ENCODE data around the gene FOXP1.

- TF ChIP-seq, protein P1, sequence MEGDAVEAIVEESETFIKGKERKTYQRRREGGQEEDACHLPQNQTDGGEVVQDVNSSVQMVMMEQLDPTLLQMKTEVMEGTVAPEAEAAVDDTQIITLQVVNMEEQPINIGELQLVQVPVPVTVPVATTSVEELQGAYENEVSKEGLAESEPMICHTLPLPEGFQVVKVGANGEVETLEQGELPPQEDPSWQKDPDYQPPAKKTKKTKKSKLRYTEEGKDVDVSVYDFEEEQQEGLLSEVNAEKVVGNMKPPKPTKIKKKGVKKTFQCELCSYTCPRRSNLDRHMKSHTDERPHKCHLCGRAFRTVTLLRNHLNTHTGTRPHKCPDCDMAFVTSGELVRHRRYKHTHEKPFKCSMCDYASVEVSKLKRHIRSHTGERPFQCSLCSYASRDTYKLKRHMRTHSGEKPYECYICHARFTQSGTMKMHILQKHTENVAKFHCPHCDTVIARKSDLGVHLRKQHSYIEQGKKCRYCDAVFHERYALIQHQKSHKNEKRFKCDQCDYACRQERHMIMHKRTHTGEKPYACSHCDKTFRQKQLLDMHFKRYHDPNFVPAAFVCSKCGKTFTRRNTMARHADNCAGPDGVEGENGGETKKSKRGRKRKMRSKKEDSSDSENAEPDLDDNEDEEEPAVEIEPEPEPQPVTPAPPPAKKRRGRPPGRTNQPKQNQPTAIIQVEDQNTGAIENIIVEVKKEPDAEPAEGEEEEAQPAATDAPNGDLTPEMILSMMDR (conservative IDR thresholded peaks at IDR 0.05; ENCODE audit: low read depth, low read length) = no peak
- TF ChIP-seq EZH2 (IDR thresholded peaks at IDR 0.05; ENCODE audit: borderline replicate concordance, low read depth, low read length, poor library complexity, severe bottlenecking) = no peak
Measured at GRCh38 chr3:71095511-71096291, 487.8 kb downstream of the FOXP1 start.
